OCI-LY1 (cell line): ENCODE measurements around the gene MYO5C.

Experiments used
- CTCF ChIP-seq: fragments of 200-600 bp; sonication (generic), shearing (Covaris generic); IDR thresholded peaks from 2 replicates; pipeline ENCODE4 v1.5.1; 2017; ENCODE audit warnings: mild to moderate bottlenecking, antibody characterized with exemption, low read length, moderate library complexity, mixed read lengths
- EZH2 ChIP-seq: fragments of 200-600 bp; sonication (generic), shearing (Covaris generic); IDR thresholded peaks from 2 replicates; pipeline ENCODE4 v1.8.0; 2017; ENCODE audit warnings: borderline replicate concordance, mixed run types, mild to moderate bottlenecking, antibody characterized with exemption, low read length, moderate library complexity, mixed read lengths

GRCh38 chr15:52256366-52256765 is 39.2 kb downstream of the MYO5C start:
- TF ChIP-seq CTCF, result peak; percentile 75
- no peak for TF ChIP-seq EZH2
